ENCODE measurements around the gene RNF145. TPM values are rescaled to one million over a fixed set of nuclear protein-coding genes. Genes with fewer than 3 reads are reported as not detected.

Gene RNF145
- total and polyA plus RNA-seq, 7 donors: 6.5 to 91.0 (median 39.3) TPM

- H3K27me3 ChIP-seq: no peaks in the 10 kb centered on the region
- WGBS, 2 donors: 73 to 80% methylated on average over 4 of the region's 4 CpGs
- peaks cover 0 to 23% (median 0%) of the 10 kb centered on the region in 4 donors for H3K36me3 ChIP-seq
- intact Hi-C loops (cut with DNase I): no loop called here
- H3K4me3 ChIP-seq: no peak overlapping the region
- H3K4me1 ChIP-seq: peaks cover 0 to 32% (median 22%) of the 10 kb centered on the region in 4 donors
- no peak for DNase-seq
- no peaks in the 10 kb centered on the region for H3K9me3 ChIP-seq
- TF ChIP-seq CTCF (IDR thresholded peaks at IDR 0.05) (no peak), EP300 (IDR thresholded peaks at IDR 0.05) (no peak), POLR2A (IDR thresholded peaks at IDR 0.05) (no peak), POLR2AphosphoS5 (IDR thresholded peaks at IDR 0.05) (no peak)
- no peak overlapping the region for H3K27ac ChIP-seq
Measured at GRCh38 chr5:159189310-159189709, 20.0 kb downstream of the RNF145 start.

DNA sequence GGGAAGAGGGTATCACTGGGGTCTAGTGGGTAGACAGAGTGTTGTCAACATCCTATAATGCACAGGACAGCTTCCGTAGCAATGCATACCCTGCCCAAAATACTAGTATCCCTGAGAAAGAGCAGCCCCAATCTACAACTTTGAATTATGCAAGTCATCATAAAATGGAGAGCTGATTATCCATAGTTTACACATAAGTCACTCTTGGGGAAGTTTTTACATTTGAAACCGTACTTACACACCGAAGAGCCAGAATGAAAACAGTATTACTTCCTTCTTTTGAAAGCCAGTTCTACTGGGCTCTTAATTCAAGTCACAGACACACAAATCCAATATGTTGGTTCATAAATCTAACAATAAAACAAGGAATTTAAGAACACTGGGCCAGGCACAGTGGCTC is 21.6 kb downstream of the RNF145 start:
- H3K36me3 ChIP-seq: peaks cover 0 to 7% (median 0%) of the 10 kb centered on the region in 4 donors
- no peak overlapping the region for H3K4me3 ChIP-seq
- no peak for DNase-seq
- intact Hi-C loops (cut with DNase I): no loop called here
- no peaks in the 10 kb centered on the region for H3K27me3 ChIP-seq
- H3K9me3 ChIP-seq: no peaks in the 10 kb centered on the region
- no peak for TF ChIP-seq CTCF (IDR thresholded peaks at IDR 0.05)
- TF ChIP-seq POLR2A (IDR thresholded peaks at IDR 0.05): no peak
- no peak for TF ChIP-seq POLR2AphosphoS5 (IDR thresholded peaks at IDR 0.05)
- no peak for TF ChIP-seq EP300 (IDR thresholded peaks at IDR 0.05)
- WGBS, 2 donors: 73 to 86% methylated on average over 3 of the region's 3 CpGs
- H3K27ac ChIP-seq: no peak overlapping the region
- H3K4me1 ChIP-seq: peaks cover 0 to 46% (median 35%) of the 10 kb centered on the region in 4 donors

DNA sequence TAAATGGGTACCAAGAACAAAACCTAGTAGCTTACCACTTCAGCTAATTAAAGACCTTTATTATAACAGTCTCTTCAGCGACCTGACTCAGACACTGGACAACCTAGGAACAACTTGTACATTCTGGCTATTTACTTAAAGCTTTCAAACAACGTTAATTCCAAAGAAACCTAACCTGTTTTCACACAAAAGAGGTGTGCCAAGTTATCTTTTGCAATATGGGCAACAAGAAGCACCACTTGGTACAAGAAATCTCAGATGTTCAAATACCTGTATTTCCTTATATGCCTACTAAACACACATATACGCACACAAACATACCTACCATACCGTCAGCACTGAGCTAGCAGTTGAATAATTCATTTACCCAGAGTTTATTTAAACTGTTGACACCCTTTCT is 23.0 kb downstream of the RNF145 start:
- peaks cover 0 to 7% (median 0%) of the 10 kb centered on the region in 4 donors for H3K36me3 ChIP-seq
- 40 to 67% methylated on average over 4 of the region's 4 CpGs for WGBS, 2 donors
- H3K27ac ChIP-seq: peak overlapping the region in 1 of 4 donors; percentile 42

DNA sequence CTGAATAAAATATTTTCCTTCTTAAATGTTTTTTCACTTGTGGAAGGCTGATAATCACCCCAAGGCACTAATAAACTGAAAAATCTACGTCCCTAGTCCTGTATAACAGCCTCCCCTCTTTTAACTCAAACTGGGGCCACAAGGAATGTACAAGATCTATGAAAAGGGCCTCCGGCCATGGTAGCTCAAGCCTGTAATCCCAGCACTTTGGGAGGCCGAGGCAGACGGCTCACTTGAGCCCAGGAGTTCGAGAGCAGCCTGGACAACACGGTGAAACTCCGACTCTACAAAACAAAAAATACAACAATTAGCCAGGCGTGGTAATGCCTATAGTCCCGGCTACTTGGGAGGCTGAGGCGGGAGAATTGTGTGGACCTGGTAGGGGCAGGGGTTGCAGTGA is 23.6 kb downstream of the RNF145 start:
- TF ChIP-seq EP300 (IDR thresholded peaks at IDR 0.05) (no peak), CTCF (IDR thresholded peaks at IDR 0.05) (no peak), POLR2A (IDR thresholded peaks at IDR 0.05) (no peak)
- H3K36me3 ChIP-seq: peaks cover 0 to 7% (median 0%) of the 10 kb centered on the region in 4 donors
- 83 to 96% methylated on average over 10 of the region's 10 CpGs for WGBS, 2 donors
- H3K9me3 ChIP-seq: no peaks in the 10 kb centered on the region
- H3K27me3 ChIP-seq: no peaks in the 10 kb centered on the region
- DNase-seq: no peak
- intact Hi-C loops (cut with DNase I): no loop called here
- peaks cover 0 to 64% (median 46%) of the 10 kb centered on the region in 4 donors for H3K4me1 ChIP-seq
- no peak overlapping the region for H3K4me3 ChIP-seq
- H3K27ac ChIP-seq: peak overlapping the region in 1 of 4 donors; percentile 42

More for the DNA sequence above, 23.0 kb downstream of the RNF145 start:
- intact Hi-C loops (cut with DNase I): no loop called here
- H3K4me1 ChIP-seq: peaks cover 0 to 58% (median 43%) of the 10 kb centered on the region in 4 donors
- no peaks in the 10 kb centered on the region for H3K27me3 ChIP-seq
- no peaks in the 10 kb centered on the region for H3K9me3 ChIP-seq
- TF ChIP-seq EP300 (IDR thresholded peaks at IDR 0.05): no peak
- no peak for TF ChIP-seq CTCF (IDR thresholded peaks at IDR 0.05)
- TF ChIP-seq POLR2A (IDR thresholded peaks at IDR 0.05): no peak
- TF ChIP-seq POLR2AphosphoS5 (IDR thresholded peaks at IDR 0.05): no peak
- no peak overlapping the region for H3K4me3 ChIP-seq
- DNase-seq: no peak

DNA sequence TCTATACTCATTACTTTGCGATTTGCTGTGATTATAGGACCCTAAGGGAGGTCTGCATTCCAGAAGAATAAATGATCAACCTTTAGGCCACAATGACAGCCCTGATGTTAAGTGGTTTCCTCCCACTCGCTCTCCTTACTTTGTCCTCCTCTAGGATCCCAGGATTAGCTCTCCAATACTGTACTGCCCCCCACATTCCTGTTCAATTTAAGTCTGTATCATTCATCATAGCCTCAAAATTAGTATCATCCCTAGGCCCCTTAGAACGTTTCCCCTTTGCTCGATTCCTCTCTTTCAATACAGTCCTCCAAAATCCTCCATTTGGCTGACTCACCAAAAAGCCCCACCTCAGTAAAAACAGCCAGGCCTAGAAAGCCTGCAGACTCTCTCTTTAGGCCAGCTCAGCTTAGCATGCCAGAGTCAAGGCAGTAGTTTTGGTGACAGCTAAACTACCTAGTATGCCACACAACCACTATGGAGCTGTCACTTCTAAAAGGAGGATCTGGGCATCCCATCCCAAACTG is 24.4 kb downstream of the RNF145 start:
- peak overlapping the region in 2 of 4 donors; percentile 11 to 42 for H3K27ac ChIP-seq
- DNase-seq: no peak
- WGBS, 2 donors: 62 to 80% methylated on average over 4 of the region's 4 CpGs
- no peaks in the 10 kb centered on the region for H3K27me3 ChIP-seq
- H3K4me3 ChIP-seq: no peak overlapping the region
- peaks cover 0 to 2% (median 0%) of the 10 kb centered on the region in 4 donors for H3K36me3 ChIP-seq
- no peak for TF ChIP-seq POLR2A (IDR thresholded peaks at IDR 0.05)
- no peak for TF ChIP-seq POLR2AphosphoS5 (IDR thresholded peaks at IDR 0.05)
- TF ChIP-seq CTCF (IDR thresholded peaks at IDR 0.05): no peak
- TF ChIP-seq EP300 (IDR thresholded peaks at IDR 0.05): no peak
- H3K4me1 ChIP-seq: peaks cover 0 to 72% (median 52%) of the 10 kb centered on the region in 4 donors
- H3K9me3 ChIP-seq: no peaks in the 10 kb centered on the region
- intact Hi-C loops (cut with DNase I): no loop called here
